Activated T-helper 17 cell treated with anti-CD3 and anti-CD28 coated beads, Interleukin-2, amount 50 U/mL, for 72 hours (primary cell): ENCODE measurements around the gene CACNG3. TPM values are rescaled to one million over a fixed set of nuclear protein-coding genes. Genes with fewer than 3 reads are reported as not detected.
"Not testable (repeated sequence)": the region's sequence is repeated elsewhere in the genome, so short reads cannot be mapped to it uniquely, and the experiment has no call there.

Source experiments
- ATAC-seq: fragments of 150-1000 bp; cut with Tn5 transposase; replicated peaks from 2 replicates; pipeline ENCODE4 v1.10.0; 2021; ENCODE audit warnings: mild to moderate bottlenecking, moderate library complexity
- H3K27ac Mint-ChIP-seq: one replicate; pipeline ENCODE4 v1.8.0; 2022; ENCODE audit warnings: mixed read lengths
- H3K27me3 Mint-ChIP-seq: one replicate; pipeline ENCODE4 v1.8.0; 2022; ENCODE audit warnings: mixed read lengths
- H3K36me3 Mint-ChIP-seq: one replicate; pipeline ENCODE4 v1.8.0; 2022; ENCODE audit warnings: low read depth, mild to moderate bottlenecking, mixed read lengths
- H3K4me1 Mint-ChIP-seq: one replicate; pipeline ENCODE4 v1.8.0; 2022; ENCODE audit warnings: mixed read lengths
- H3K4me3 Mint-ChIP-seq: one replicate; pipeline ENCODE4 v1.8.0; 2022; ENCODE audit warnings: mild to moderate bottlenecking, mixed read lengths
- H3K9me3 Mint-ChIP-seq: one replicate; pipeline ENCODE4 v1.8.0; 2022; ENCODE audit warnings: mixed read lengths
- total RNA-seq, 2 donors: library from RNA; stranded (reverse); gene quantifications; one replicate each; pipeline ENCODE4 v1.2.3, GENCODE V29; 2022

The CACNG3 gene
- total RNA-seq, 2 donors from 2014 or later: not detected

GRCh38 chr16:24297375-24297774 lies 41.2 kb downstream of the CACNG3 start:
- Mint-ChIP-seq H3K4me3 (no peak overlapping the region), H3K27ac (no peak overlapping the region), H3K9me3 (no peaks in the 10 kb centered on the region), H3K36me3 (no peaks in the 10 kb centered on the region), H3K27me3 (peaks cover 22% of the 10 kb centered on the region), H3K4me1 (no peaks in the 10 kb centered on the region)
- no peak for ATAC-seq

DNA sequence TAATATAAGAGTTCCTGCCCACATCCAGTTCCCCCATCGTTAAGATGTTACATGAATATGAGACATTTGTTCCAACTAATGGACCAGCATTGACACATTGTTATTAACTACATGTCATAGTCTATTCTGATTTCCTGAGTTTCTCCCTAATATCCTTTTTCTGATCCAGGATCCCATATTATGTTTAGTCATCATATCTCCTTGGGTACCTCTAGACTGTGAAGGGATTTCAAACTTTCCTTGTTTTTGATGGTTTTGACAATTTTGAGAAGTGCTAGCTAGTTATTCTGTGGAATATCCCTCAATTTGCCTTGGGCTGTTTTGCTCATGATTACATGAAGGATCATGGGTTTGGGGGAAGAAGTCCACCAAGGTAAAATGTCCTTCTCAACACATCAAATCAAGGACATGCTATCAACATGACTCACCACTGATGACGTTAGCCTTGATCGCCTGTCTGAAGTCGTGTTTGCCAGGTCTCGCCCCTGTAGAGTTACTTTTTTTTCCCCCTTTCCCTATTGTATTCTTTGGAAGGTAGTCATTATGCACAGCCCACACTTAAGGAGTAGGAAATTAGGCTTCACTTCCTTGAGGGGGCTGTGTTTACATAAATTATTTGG lies 42.5 kb downstream of the CACNG3 start:
- no peak for ATAC-seq
- Mint-ChIP-seq H3K27me3 (peaks cover 21% of the 10 kb centered on the region), H3K27ac (no peak overlapping the region), H3K4me3 (no peak overlapping the region), H3K36me3 (no peaks in the 10 kb centered on the region), H3K9me3 (no peaks in the 10 kb centered on the region), H3K4me1 (no peaks in the 10 kb centered on the region)

GRCh38 chr16:24300750-24301149 lies 44.6 kb downstream of the CACNG3 start:
- not testable (repeated sequence) for ATAC-seq, H3K4me3 Mint-ChIP-seq, H3K27ac Mint-ChIP-seq, H3K9me3 Mint-ChIP-seq, H3K36me3 Mint-ChIP-seq, H3K4me1 Mint-ChIP-seq
- H3K27me3 Mint-ChIP-seq: peaks cover 17% of the 10 kb centered on the region

DNA sequence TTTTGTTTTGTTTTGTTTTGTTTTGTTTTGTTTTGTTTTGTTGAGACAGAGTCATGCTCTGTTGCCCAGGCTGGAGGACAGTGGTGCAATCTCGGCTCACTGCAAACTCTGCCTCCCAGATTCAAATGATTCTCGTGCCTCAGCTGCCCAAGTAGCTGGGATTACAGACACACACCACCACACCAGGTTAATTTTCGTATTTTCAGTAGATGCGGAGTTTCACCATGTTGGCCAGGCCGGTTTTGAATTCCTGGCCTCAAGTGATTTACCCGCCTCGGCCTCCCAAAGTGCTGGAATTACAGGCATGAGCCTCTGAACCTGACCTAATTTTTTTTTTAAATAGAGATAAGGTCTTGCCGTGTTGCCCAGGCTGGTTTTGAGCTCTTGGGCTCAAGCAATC lies 46.5 kb downstream of the CACNG3 start:
- H3K4me1 Mint-ChIP-seq: no peaks in the 10 kb centered on the region
- no peaks in the 10 kb centered on the region for H3K9me3 Mint-ChIP-seq
- H3K27me3 Mint-ChIP-seq: peaks cover 24% of the 10 kb centered on the region
- no peak for ATAC-seq
- H3K27ac Mint-ChIP-seq: no peak overlapping the region
- no peak overlapping the region for H3K4me3 Mint-ChIP-seq
- H3K36me3 Mint-ChIP-seq: no peaks in the 10 kb centered on the region

DNA sequence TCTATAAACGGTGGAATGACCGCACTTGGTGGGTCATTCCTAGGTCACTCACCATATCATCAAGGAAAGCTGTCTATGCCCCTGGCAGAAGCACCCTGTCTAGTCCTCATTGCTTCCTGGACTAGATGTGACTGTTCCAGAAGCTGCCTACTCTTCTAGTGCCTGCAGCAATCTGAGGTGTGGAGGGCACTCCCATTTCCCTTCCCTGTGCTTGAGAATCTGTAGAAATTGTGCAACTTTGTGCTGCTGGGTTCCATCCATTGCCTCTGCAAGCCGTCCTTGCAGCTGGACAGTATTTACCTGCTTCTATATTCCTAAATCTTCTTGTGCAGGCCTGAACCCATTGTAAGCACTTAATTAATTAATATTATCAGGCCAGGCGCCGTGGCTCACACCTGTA lies 52.1 kb downstream of the CACNG3 start:
- Mint-ChIP-seq H3K36me3 (no peaks in the 10 kb centered on the region), H3K4me1 (no peaks in the 10 kb centered on the region), H3K27me3 (peaks cover 30% of the 10 kb centered on the region), H3K4me3 (no peak overlapping the region), H3K27ac (no peak overlapping the region), H3K9me3 (no peaks in the 10 kb centered on the region)
- no peak for ATAC-seq

DNA sequence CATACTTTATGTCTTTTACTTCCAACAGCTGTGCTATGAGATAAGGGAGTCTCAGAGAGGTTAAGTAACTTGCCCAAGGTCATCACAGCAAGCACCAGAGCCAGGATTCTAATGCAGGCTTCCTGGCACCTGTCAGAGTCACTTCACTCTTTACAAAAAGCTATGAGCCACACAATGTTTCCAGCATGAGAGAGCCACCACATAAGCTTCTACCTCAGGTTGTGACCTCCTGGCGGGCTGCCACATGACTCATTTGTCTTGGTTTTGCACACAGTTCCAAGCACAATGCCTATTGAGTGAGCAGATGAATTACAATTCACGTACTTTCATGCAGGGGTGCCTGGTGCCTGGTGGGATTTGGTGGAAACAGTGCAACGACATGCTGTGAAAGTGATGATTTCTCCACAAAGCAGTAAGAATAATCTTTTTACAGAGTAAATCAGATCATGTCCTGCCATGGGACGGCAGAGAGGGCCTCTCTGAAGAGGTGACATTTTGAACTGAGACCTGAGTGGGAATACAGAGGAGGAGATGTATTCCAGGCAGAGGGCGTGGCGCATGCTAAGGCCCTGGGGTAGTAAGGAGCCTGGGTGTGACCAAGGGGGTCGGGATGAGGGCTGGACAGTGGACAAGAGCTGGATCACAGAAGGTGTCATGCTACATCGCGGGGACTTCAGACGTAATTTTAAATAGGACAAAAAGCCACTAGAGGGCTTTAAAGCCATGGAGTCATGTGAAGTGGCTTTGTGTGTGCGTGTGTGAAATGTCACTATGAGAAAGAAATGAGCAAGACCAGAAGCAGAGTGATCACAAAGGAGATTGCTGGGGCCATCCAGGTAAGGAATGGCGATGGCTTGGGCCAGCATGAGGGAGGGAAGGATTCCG lies 53.4 kb downstream of the CACNG3 start:
- no peaks in the 10 kb centered on the region for H3K4me1 Mint-ChIP-seq

GRCh38 chr16:24315343-24315742 lies 59.2 kb downstream of the CACNG3 start:
- Mint-ChIP-seq H3K9me3 (no peaks in the 10 kb centered on the region), H3K36me3 (no peaks in the 10 kb centered on the region)
- ATAC-seq: no peak

More for the DNA sequence above, 53.4 kb downstream of the CACNG3 start:
- no peaks in the 10 kb centered on the region for H3K36me3 Mint-ChIP-seq
- ATAC-seq: peak; percentile 74
- no peaks in the 10 kb centered on the region for H3K9me3 Mint-ChIP-seq
- no peak overlapping the region for H3K27ac Mint-ChIP-seq
- H3K27me3 Mint-ChIP-seq: peaks cover 27% of the 10 kb centered on the region
- H3K4me3 Mint-ChIP-seq: no peak overlapping the region

DNA sequence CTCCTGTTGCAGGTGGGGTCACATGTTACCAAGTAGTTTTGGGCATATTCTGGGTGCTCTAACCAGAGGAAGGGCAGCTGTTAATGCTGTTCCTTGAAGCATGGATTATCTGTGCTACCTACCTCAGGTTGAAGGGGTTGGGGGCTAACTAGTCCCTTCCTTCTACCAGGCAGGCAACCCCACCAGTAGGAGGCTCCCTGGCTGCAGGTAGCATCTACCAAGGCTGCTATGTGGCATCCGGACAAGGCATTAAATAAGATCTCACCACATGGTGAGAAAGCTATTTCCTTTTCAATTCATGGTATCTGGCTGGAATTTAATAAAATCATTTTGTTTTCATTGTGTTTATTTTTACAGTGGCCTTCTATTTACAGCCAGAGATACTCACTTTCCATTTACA lies 62.5 kb downstream of the CACNG3 start:
- H3K4me1 Mint-ChIP-seq: no peaks in the 10 kb centered on the region
- H3K4me3 Mint-ChIP-seq: no peak overlapping the region
- H3K9me3 Mint-ChIP-seq: no peaks in the 10 kb centered on the region
- no peak overlapping the region for H3K27ac Mint-ChIP-seq
- H3K27me3 Mint-ChIP-seq: peaks cover 37% of the 10 kb centered on the region
- ATAC-seq: no peak
- H3K36me3 Mint-ChIP-seq: no peaks in the 10 kb centered on the region

More at GRCh38 chr16:24315343-24315742, 59.2 kb downstream of the CACNG3 start:
- Mint-ChIP-seq H3K27ac (no peak overlapping the region), H3K4me3 (no peak overlapping the region), H3K4me1 (no peaks in the 10 kb centered on the region), H3K27me3 (peaks cover 33% of the 10 kb centered on the region)

DNA sequence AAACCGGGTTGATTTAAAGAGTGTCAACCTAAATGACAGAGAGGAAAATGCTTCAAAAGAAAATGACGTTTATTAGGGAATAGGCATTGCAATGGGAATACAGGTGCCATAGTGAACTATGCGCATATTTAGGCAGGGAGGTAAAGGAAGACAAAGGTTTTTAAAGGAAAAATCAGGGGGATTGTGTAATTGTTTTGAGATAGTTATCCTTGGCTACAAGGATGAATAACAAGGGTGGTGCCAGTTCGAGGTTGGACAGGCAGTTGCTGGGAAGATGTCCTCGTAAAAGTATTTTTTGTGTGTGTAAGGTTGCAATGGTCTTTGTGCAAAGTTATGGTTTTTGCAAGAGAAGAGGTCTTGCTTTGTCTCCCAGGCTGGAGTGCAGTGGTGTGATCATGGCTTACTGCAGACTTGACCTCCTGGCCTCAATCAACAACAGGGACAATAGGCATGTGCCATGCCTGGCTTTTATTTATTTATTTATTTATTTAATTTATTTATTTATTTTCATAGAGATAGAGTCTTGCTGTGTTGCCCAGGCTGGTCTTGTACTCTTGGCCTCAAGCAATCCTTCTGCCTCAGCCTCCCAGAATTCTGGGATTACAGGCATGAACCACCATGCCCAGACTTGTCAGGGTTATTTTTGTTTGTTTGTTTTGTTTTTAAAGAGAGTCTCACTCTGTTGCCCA lies 63.1 kb downstream of the CACNG3 start:
- Mint-ChIP-seq H3K36me3 (no peaks in the 10 kb centered on the region), H3K27me3 (peaks cover 40% of the 10 kb centered on the region), H3K4me3 (no peak overlapping the region), H3K9me3 (no peaks in the 10 kb centered on the region), H3K27ac (no peak overlapping the region), H3K4me1 (no peaks in the 10 kb centered on the region)
- no peak for ATAC-seq

- no peak overlapping the region for H3K4me3 Mint-ChIP-seq
- H3K36me3 Mint-ChIP-seq: no peaks in the 10 kb centered on the region
- no peak overlapping the region for H3K27ac Mint-ChIP-seq
- ATAC-seq: no peak
- no peaks in the 10 kb centered on the region for H3K4me1 Mint-ChIP-seq
- peaks cover 28% of the 10 kb centered on the region for H3K27me3 Mint-ChIP-seq
- H3K9me3 Mint-ChIP-seq: no peaks in the 10 kb centered on the region
Measured at GRCh38 chr16:24322106-24322505, 66.0 kb downstream of the CACNG3 start.

GRCh38 chr16:24324421-24324820 lies 68.3 kb downstream of the CACNG3 start:
- no peak for ATAC-seq
- no peaks in the 10 kb centered on the region for H3K4me1 Mint-ChIP-seq
- no peak overlapping the region for H3K27ac Mint-ChIP-seq
- no peaks in the 10 kb centered on the region for H3K36me3 Mint-ChIP-seq
- no peaks in the 10 kb centered on the region for H3K9me3 Mint-ChIP-seq
- H3K4me3 Mint-ChIP-seq: no peak overlapping the region
- peaks cover 23% of the 10 kb centered on the region for H3K27me3 Mint-ChIP-seq

DNA sequence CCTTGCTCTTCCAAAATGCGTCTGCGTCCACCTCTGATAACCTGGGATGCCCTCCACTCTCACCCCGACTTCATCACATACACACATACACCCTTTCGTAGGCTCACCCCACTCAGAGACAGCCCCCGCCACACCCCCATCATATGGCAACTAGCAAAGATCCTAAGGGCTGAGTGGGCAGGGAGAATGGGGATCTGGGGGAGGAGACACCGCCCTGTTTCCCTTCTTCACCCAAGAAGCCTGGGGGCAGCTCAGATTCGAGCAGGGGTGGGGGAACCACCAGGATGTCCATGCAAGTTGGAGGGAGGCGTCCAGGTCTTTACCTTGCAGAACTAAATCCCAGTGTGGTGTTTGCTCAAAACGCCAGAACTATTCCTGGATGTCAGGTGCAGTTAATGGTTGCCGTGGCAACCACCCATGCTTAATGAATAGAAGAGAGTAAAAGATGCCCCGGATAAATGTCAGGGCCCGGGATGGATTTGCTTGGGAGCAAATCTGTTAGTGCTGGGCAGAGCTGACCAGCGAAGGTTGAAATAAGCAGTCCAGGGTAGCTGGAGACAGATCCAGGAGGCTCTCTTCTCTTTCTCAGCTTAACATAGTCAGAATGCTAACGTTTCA lies 72.8 kb downstream of the CACNG3 start:
- H3K36me3 Mint-ChIP-seq: no peaks in the 10 kb centered on the region
- H3K27me3 Mint-ChIP-seq: peaks cover 11% of the 10 kb centered on the region
- H3K4me1 Mint-ChIP-seq: no peaks in the 10 kb centered on the region
- no peak overlapping the region for H3K4me3 Mint-ChIP-seq
- ATAC-seq: no peak
- H3K27ac Mint-ChIP-seq: no peak overlapping the region
- H3K9me3 Mint-ChIP-seq: no peaks in the 10 kb centered on the region

GRCh38 chr16:24332178-24332577 lies 76.0 kb downstream of the CACNG3 start:
- Mint-ChIP-seq H3K36me3 (no peaks in the 10 kb centered on the region), H3K4me3 (no peak overlapping the region), H3K9me3 (no peaks in the 10 kb centered on the region), H3K27me3 (no peaks in the 10 kb centered on the region), H3K4me1 (no peaks in the 10 kb centered on the region), H3K27ac (no peak overlapping the region)
- ATAC-seq: no peak

DNA sequence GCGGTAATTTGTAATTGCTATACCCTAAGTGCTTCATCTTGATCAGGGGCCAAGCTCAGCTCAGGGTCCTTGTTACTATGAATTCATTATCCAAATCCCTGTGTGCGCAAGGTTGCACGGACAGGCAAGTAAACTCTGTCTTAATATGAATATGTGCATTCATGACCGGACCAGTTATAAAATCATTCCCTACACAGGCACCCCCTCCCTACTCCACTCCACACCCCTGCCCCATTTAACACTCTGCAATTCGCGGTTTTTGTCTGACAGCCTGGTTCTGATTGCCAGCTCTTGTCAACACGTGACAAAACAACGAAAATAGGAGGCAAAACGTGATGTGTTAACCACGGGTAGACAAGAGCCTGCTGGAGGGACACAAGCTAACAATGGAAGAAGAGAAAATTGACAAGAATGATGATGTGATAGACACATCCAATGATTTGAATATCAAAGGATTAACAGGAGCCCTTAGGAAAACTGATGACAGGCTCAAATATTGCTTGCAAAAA lies 76.5 kb downstream of the CACNG3 start:
- Mint-ChIP-seq H3K4me3 (no peak overlapping the region), H3K4me1 (no peaks in the 10 kb centered on the region), H3K27me3 (no peaks in the 10 kb centered on the region), H3K36me3 (no peaks in the 10 kb centered on the region), H3K9me3 (no peaks in the 10 kb centered on the region), H3K27ac (no peak overlapping the region)
- ATAC-seq: no peak
